Skin of body (tissue), 3 donors: ENCODE measurements around the gene PHC3. TPM values are rescaled to one million over a fixed set of nuclear protein-coding genes. Genes with fewer than 3 reads are reported as not detected.

ENCODE experiments used
- DNase-seq: peaks from one replicate; lab custom pipeline; 2025; lab: John Stamatoyannopoulos, UW
- small RNA-seq: library from RNA; depleted of rRNA; stranded (forward); fragments of <200 nt; gene quantifications from one replicate; pipeline ENCODE3, GENCODE V24; 2014; ENCODE audit warnings: low replicate concordance
- total RNA-seq: library from RNA; depleted of rRNA; stranded (reverse); fragments of >200 nt; gene quantifications from one replicate; pipeline ENCODE4 v1.2.3, GENCODE V29; 2014

PHC3 gene
- total RNA-seq, 1 donor from 2014 or later = 48.7 TPM

DNA sequence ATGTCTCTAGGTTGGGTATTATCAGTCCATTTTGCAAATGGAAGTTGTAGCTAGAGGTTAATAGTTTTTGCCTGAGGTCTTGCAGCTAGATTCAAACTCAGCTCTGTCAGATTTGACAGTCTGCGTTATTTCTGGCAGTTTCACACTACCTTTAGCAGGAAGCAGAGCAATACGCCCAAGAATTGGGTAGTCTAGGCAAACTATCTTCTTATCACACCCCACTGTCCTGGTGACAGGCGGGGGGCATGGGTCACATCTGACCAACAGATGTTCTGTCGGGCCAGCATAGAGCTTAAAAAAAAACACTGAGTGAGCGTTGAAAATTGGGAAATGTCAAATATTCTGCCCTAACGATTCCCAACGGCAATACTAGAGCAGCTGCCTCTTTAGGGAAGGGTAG is 138.0 kb downstream of the PHC3 start:
- no peak for DNase-seq

DNA sequence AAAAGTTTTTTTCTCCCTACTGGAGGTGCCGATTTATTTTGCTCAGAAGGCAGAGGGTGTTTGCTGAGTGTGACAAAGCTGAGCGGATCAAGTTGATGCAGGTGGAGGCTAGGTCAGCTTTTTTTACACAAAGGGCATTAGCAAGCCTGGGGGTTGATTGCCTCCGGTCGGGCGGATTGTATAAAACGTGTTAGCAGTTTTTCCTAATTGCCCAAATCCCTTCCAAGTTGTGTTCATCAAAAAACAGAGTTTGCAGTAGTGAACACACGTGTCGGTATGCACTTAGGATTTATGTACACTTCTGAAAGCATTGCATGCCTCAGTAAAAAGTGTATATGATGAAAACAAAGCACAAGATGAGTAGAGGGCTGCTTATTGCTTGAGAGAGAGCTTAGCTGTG is 141.1 kb downstream of the PHC3 start:
- no peak for DNase-seq

DNA sequence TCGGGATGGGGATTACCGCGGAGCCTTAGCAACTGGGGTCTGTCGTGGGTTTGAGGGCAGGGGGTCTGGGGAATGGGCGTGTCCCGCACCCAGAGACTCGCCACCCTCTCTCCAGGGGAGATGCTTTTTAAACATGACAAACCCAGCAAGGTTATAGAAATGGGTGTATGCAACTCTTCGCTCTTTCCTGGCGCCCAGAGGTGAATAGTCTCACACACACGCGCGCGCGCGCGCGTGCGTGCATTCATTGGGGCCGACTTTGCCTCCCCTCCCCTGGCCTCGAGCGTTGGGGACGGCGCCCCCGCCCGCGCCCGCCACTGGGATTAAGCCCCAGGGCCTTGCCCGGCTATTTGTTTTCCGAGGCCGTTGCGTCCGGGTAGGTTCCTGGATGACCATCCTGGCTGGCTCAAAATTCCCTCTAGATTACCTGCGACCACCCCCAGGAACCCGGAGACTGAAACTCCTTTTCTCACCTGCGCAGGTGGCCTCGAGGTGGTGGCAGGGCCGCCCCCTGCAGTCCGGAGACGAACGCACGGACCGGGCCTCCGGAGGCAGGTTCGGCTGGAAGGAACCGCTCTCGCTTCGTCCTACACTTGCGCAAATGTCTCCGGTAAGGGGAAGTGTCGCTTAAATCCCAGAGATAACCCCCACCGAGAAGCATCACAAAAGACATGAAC is 143.0 kb downstream of the PHC3 start:
- no peak for DNase-seq

Small RNAs within 50 kb of the gene (small RNA-seq; reads per million reads assigned to genes)
- gene RNU4-38P (not detected), gene RNU6-315P (not detected)

Other genes with a start within 250 kb of the PHC3 start
- gene SEC62, start 214.9 kb downstream of the PHC3 start, total RNA-seq = 52.8 TPM
- gene GPR160, start 143.7 kb downstream of the PHC3 start, total RNA-seq = 4.6 TPM
- gene PRKCI, start 40.7 kb upstream of the PHC3 start, total RNA-seq = 62.4 TPM
- gene SKIL, start 176.0 kb upstream of the PHC3 start, total RNA-seq = 46.7 TPM
- gene CLDN11, start 237.1 kb upstream of the PHC3 start, total RNA-seq = 8.5 TPM